ENCODE data around the gene FNDC3B.

DNA sequence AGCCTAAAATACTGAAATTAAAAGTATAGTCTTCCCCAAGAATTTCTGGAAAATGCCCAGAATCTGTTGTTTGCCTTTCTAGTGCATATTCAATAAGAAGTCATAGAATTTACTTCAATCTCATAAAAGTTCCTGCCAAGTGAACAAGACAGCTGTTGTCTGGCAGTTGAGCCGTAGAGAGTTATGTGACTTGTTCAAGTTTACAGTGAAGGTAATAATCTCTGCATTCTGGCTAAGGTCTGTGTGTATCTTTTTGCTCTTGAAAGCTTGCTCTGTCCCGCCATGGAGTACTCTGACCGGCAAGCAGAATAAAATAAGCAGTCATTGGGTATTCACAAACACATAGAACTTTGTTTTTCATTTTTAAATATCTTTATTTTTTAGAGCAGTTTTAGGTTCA is 331.0 kb downstream of the FNDC3B start:
- TF ChIP-seq POLR2A (IDR thresholded peaks at IDR 0.05) (no peak), POLR2AphosphoS5 (IDR thresholded peaks at IDR 0.05; ENCODE audit: insufficient read depth in 1 of 2, low read depth in 1 of 2) (no peak)

Measured in vagina (tissue), 2 donors.